ENCODE data around the gene F12. TPM values are rescaled to one million over a fixed set of nuclear protein-coding genes. Genes with fewer than 3 reads are reported as not detected.

The F12 gene
- total RNA-seq, 1 donor from 2014 or later: 1.4 TPM

- Mint-ChIP-seq H3K27ac (ENCODE audit: unreplicated experiment) (peak overlapping the region; percentile 25), H3K4me1 (ENCODE audit: unreplicated experiment) (peaks cover 42% of the 10 kb centered on the region)
These were observed 16.1 kb downstream of the F12 start for GRCh38 chr5:177393206-177393765.

GRCh38 chr5:177392765-177393164 lies 16.6 kb downstream of the F12 start:
- no peak for DNase-seq (ENCODE audit: low spot score)
- H3K4me3 Mint-ChIP-seq (ENCODE audit: unreplicated experiment): no peak overlapping the region
- no peak overlapping the region for H3K27ac Mint-ChIP-seq (ENCODE audit: unreplicated experiment)
- no peaks in the 10 kb centered on the region for H3K9me3 Mint-ChIP-seq (ENCODE audit: unreplicated experiment)
- H3K4me1 Mint-ChIP-seq (ENCODE audit: unreplicated experiment): peaks cover 42% of the 10 kb centered on the region
- no peaks in the 10 kb centered on the region for H3K36me3 Mint-ChIP-seq (ENCODE audit: low read depth, unreplicated experiment)
- TF ChIP-seq CTCF (IDR thresholded peaks at IDR 0.05; ENCODE audit: unreplicated experiment): no peak
- H3K27me3 Mint-ChIP-seq (ENCODE audit: unreplicated experiment): peaks cover 7% of the 10 kb centered on the region

More at GRCh38 chr5:177393206-177393765, 16.1 kb downstream of the F12 start:
- no peaks in the 10 kb centered on the region for H3K36me3 Mint-ChIP-seq (ENCODE audit: low read depth, unreplicated experiment)
- no peak for DNase-seq (ENCODE audit: low spot score)
- H3K27me3 Mint-ChIP-seq (ENCODE audit: unreplicated experiment): peaks cover 9% of the 10 kb centered on the region
- H3K4me3 Mint-ChIP-seq (ENCODE audit: unreplicated experiment): no peak overlapping the region
- no peaks in the 10 kb centered on the region for H3K9me3 Mint-ChIP-seq (ENCODE audit: unreplicated experiment)
- TF ChIP-seq CTCF (IDR thresholded peaks at IDR 0.05; ENCODE audit: unreplicated experiment): no peak

- TF ChIP-seq CTCF (IDR thresholded peaks at IDR 0.05; ENCODE audit: unreplicated experiment): peak; percentile 96
- H3K27me3 Mint-ChIP-seq (ENCODE audit: unreplicated experiment): peaks cover 7% of the 10 kb centered on the region
- H3K9me3 Mint-ChIP-seq (ENCODE audit: unreplicated experiment): no peaks in the 10 kb centered on the region
- H3K4me1 Mint-ChIP-seq (ENCODE audit: unreplicated experiment): peaks cover 35% of the 10 kb centered on the region
- H3K4me3 Mint-ChIP-seq (ENCODE audit: unreplicated experiment): no peak overlapping the region
- DNase-seq (ENCODE audit: low spot score): peak; percentile 92
- no peaks in the 10 kb centered on the region for H3K36me3 Mint-ChIP-seq (ENCODE audit: low read depth, unreplicated experiment)
- H3K27ac Mint-ChIP-seq (ENCODE audit: unreplicated experiment): peak overlapping the region; percentile 15
These were observed 18.7 kb downstream of the F12 start for GRCh38 chr5:177390363-177391300.

GRCh38 chr5:177389241-177390169 lies 19.9 kb downstream of the F12 start:
- Mint-ChIP-seq H3K4me3 (ENCODE audit: unreplicated experiment) (no peak overlapping the region), H3K4me1 (ENCODE audit: unreplicated experiment) (peaks cover 35% of the 10 kb centered on the region), H3K27me3 (ENCODE audit: unreplicated experiment) (peaks cover 7% of the 10 kb centered on the region), H3K27ac (ENCODE audit: unreplicated experiment) (peak overlapping the region; percentile 15), H3K36me3 (ENCODE audit: low read depth, unreplicated experiment) (no peaks in the 10 kb centered on the region), H3K9me3 (ENCODE audit: unreplicated experiment) (no peaks in the 10 kb centered on the region)
- no peak for TF ChIP-seq CTCF (IDR thresholded peaks at IDR 0.05; ENCODE audit: unreplicated experiment)
- DNase-seq (ENCODE audit: low spot score): no peak
